ENCODE data around the gene NFATC2. TPM values are rescaled to one million over a fixed set of nuclear protein-coding genes. Genes with fewer than 3 reads are reported as not detected.
"Not testable (repeated sequence)": the region's sequence is repeated elsewhere in the genome, so short reads cannot be mapped to it uniquely, and the experiment has no call there.

Gene NFATC2
- total RNA-seq, 6 experiments from 2014 or later: 3.9 to 7.1 (median 4.7) TPM

- TF ChIP-seq, protein P1, sequence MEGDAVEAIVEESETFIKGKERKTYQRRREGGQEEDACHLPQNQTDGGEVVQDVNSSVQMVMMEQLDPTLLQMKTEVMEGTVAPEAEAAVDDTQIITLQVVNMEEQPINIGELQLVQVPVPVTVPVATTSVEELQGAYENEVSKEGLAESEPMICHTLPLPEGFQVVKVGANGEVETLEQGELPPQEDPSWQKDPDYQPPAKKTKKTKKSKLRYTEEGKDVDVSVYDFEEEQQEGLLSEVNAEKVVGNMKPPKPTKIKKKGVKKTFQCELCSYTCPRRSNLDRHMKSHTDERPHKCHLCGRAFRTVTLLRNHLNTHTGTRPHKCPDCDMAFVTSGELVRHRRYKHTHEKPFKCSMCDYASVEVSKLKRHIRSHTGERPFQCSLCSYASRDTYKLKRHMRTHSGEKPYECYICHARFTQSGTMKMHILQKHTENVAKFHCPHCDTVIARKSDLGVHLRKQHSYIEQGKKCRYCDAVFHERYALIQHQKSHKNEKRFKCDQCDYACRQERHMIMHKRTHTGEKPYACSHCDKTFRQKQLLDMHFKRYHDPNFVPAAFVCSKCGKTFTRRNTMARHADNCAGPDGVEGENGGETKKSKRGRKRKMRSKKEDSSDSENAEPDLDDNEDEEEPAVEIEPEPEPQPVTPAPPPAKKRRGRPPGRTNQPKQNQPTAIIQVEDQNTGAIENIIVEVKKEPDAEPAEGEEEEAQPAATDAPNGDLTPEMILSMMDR (IDR thresholded peaks at IDR 0.05): no peak
- DNase-seq (no peak), ATAC-seq (no peak)
- no peaks in the 10 kb centered on the region for H3K4me1 ChIP-seq
- no peak overlapping the region for H3K4me3 ChIP-seq
- no peaks in the 10 kb centered on the region for H3K27me3 ChIP-seq
- intact Hi-C loops (cut with DNase I): no loop called here
- no peak overlapping the region for H3K27ac ChIP-seq
- H3K9me3 ChIP-seq: no peaks in the 10 kb centered on the region
- no peaks in the 10 kb centered on the region for H3K36me3 ChIP-seq
- 51% methylated on average over 10 of the region's 16 CpGs for WGBS (ENCODE audit: insufficient coverage, low coverage, low lambda C conversion rate, missing lambda C conversion rate)
Measured at GRCh38 chr20:51570739-51571459, 28.4 kb upstream of the NFATC2 start.

DNA sequence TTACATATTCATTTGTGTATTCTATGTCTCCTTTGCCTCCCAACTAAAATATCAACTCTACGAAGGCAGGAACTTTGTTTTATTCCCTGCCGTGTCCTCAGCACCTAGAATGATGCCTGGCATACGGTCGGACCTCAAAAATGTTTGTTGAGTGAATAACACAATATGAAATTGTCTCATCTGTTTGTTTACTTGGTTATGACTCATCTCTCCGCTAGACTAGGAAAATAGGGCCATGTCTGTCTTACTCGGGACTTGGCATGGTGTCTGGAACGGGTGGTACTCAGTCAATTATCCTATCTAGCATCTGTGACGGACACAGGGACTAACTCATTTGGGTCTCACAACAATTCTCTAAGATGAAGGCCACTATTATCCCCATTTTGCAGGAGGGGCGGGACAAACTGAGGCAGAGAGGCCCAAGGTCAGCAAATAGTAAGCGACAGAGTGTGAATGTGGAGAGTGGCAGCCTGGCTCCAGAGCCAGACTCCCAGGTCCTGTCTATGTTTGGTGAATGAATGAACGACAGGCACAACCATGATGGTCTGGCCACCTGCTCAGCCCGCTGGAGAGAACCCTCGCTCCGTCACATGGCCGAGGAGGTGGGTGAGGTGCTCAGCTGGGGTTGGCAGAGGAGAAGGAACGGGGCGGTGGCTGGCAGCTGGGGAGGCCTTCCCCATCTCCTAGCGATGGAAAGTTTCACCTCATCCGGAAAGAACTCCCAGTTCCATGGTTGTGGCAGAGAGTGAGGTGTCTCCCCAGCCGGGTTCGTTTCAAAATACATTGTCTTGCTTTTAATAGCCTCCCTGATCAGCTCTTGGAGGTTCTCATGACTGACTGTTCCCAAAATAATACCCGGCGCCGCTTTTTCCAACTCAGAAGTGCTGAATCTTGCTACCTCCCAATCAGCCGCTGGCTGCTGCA is 27.6 kb upstream of the NFATC2 start:
- no peak overlapping the region for H3K27ac ChIP-seq
- H3K27me3 ChIP-seq: no peaks in the 10 kb centered on the region
- TF ChIP-seq POLR2A (IDR thresholded peaks at IDR 0.05): no peak
- TF ChIP-seq, protein P1 (IDR thresholded peaks at IDR 0.05): no peak
- intact Hi-C loops (cut with DNase I): no loop called here
- no peaks in the 10 kb centered on the region for H3K4me1 ChIP-seq
- DNase-seq (no peak), ATAC-seq (no peak)
- no peaks in the 10 kb centered on the region for H3K9me3 ChIP-seq
- no peak overlapping the region for H3K4me3 ChIP-seq
- WGBS (ENCODE audit: insufficient coverage, low coverage, low lambda C conversion rate, missing lambda C conversion rate): 71% methylated on average over 15 of the region's 25 CpGs
- no peaks in the 10 kb centered on the region for H3K36me3 ChIP-seq

- H3K27me3 ChIP-seq; H3K4me3 ChIP-seq; H3K4me1 ChIP-seq; H3K27ac ChIP-seq; intact Hi-C loops (cut with DNase I); H3K36me3 ChIP-seq; H3K9me3 ChIP-seq; DNase-seq; ATAC-seq: not testable (repeated sequence)
- 58% methylated on average over 3 of the region's 3 CpGs for WGBS (ENCODE audit: insufficient coverage, low coverage, low lambda C conversion rate, missing lambda C conversion rate)
Measured at GRCh38 chr20:51568533-51568932, 26.0 kb upstream of the NFATC2 start.

DNA sequence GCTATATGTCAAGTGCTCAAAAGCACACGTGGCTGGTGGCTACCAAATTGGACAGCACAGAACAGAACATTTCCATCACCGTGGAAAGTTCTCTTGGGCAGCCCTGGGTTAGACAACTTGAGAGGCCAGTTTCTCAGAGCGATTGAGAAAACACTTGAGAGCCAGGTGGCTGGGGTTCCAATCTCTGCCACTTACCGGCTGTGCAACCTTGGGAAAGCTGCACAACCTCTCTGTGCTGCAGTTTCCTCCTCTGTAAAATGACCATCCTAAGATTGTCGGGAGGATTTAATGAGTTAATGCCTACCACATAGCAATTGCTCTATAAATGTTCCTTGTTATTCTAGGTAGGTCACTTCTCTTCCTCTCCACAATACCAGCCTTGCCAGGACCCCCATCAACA is 25.1 kb upstream of the NFATC2 start:
- WGBS (ENCODE audit: insufficient coverage, low coverage, low lambda C conversion rate, missing lambda C conversion rate): 66% methylated on average over 3 of the region's 5 CpGs
- Histone ChIP-seq H3K36me3 (no peaks in the 10 kb centered on the region), H3K4me1 (peaks cover 0 to 14% (median 0%) of the 10 kb centered on the region in 4 donors), H3K4me3 (no peak overlapping the region), H3K9me3 (no peaks in the 10 kb centered on the region), H3K27ac (no peak overlapping the region), H3K27me3 (no peaks in the 10 kb centered on the region)
- no peak for DNase-seq
- no peak for ATAC-seq
- intact Hi-C loops (cut with DNase I): no loop called here
- no peak for TF ChIP-seq POLR2A (IDR thresholded peaks at IDR 0.05)
- TF ChIP-seq, protein P1 (IDR thresholded peaks at IDR 0.05): no peak

GRCh38 chr20:51566594-51566993 is 24.1 kb upstream of the NFATC2 start:
- Histone ChIP-seq H3K27ac (no peak overlapping the region), H3K36me3 (no peaks in the 10 kb centered on the region), H3K4me3 (no peak overlapping the region), H3K9me3 (no peaks in the 10 kb centered on the region), H3K27me3 (no peaks in the 10 kb centered on the region), H3K4me1 (peaks cover 0 to 24% (median 3%) of the 10 kb centered on the region in 4 donors)
- DNase-seq (no peak), ATAC-seq (no peak)
- WGBS (ENCODE audit: insufficient coverage, low coverage, low lambda C conversion rate, missing lambda C conversion rate): 64% methylated on average over 3 of the region's 4 CpGs
- no peak for TF ChIP-seq POLR2A (IDR thresholded peaks at IDR 0.05)
- TF ChIP-seq, protein P1 (IDR thresholded peaks at IDR 0.05): no peak
- intact Hi-C loops (cut with DNase I): no loop called here
